Measurements from ENCODE around the gene CREB3L2.
A peak's percentile ranks its signal among the peaks of the same experiment; 100 is the strongest.

Gene CREB3L2

GRCh38 chr7:137850571-137850970 lies 151.3 kb downstream of the CREB3L2 start:
- Histone ChIP-seq H3K9me3 (ENCODE audit: control insufficient read depth in 2 of 2, low read length in 2 of 2) (no peaks in the 10 kb centered on the region), H3K27ac (ENCODE audit: low read depth in 2 of 2, low read length in 2 of 2) (no peak overlapping the region), H3K27me3 (ENCODE audit: control insufficient read depth in 2 of 2, insufficient read depth in 2 of 2, low read length in 2 of 2) (peaks cover 15 to 18% of the 10 kb centered on the region in 2 donors), H3K4me1 (ENCODE audit: control insufficient read depth in 2 of 2, insufficient read depth in 2 of 2, low read length in 2 of 2) (peaks cover 2 to 5% of the 10 kb centered on the region in 2 donors), H3K36me3 (ENCODE audit: control insufficient read depth in 2 of 2, insufficient read depth in 2 of 2, low read length in 2 of 2) (no peaks in the 10 kb centered on the region), H3K4me3 (ENCODE audit: low read length in 2 of 2) (no peak overlapping the region), H3K9ac (ENCODE audit: low read depth in 1 of 2, low read length in 2 of 2) (no peak overlapping the region)

- H3K27ac ChIP-seq (ENCODE audit: low read depth in 2 of 2, low read length in 2 of 2), result no peak overlapping the region
- no peaks in the 10 kb centered on the region for H3K36me3 ChIP-seq (ENCODE audit: control insufficient read depth in 2 of 2, insufficient read depth in 2 of 2, low read length in 2 of 2)
- no peak overlapping the region for H3K4me3 ChIP-seq (ENCODE audit: low read length in 2 of 2)
- peaks cover 27 to 37% of the 10 kb centered on the region in 2 donors for H3K27me3 ChIP-seq (ENCODE audit: control insufficient read depth in 2 of 2, insufficient read depth in 2 of 2, low read length in 2 of 2)
- peaks cover 2 to 5% of the 10 kb centered on the region in 2 donors for H3K4me1 ChIP-seq (ENCODE audit: control insufficient read depth in 2 of 2, insufficient read depth in 2 of 2, low read length in 2 of 2)
- no peak overlapping the region for H3K9ac ChIP-seq (ENCODE audit: low read depth in 1 of 2, low read length in 2 of 2)
- no peaks in the 10 kb centered on the region for H3K9me3 ChIP-seq (ENCODE audit: control insufficient read depth in 2 of 2, low read length in 2 of 2)
Measured at GRCh38 chr7:137848095-137848494, 153.8 kb downstream of the CREB3L2 start.

- Histone ChIP-seq H3K9ac (ENCODE audit: low read depth in 1 of 2, low read length in 2 of 2) (no peak overlapping the region), H3K4me1 (ENCODE audit: control insufficient read depth in 2 of 2, insufficient read depth in 2 of 2, low read length in 2 of 2) (peaks cover 2 to 5% of the 10 kb centered on the region in 2 donors), H3K36me3 (ENCODE audit: control insufficient read depth in 2 of 2, insufficient read depth in 2 of 2, low read length in 2 of 2) (no peaks in the 10 kb centered on the region), H3K9me3 (ENCODE audit: control insufficient read depth in 2 of 2, low read length in 2 of 2) (no peaks in the 10 kb centered on the region), H3K27ac (ENCODE audit: low read depth in 2 of 2, low read length in 2 of 2) (no peak overlapping the region), H3K4me3 (ENCODE audit: low read length in 2 of 2) (no peak overlapping the region), H3K27me3 (ENCODE audit: control insufficient read depth in 2 of 2, insufficient read depth in 2 of 2, low read length in 2 of 2) (peaks cover 28 to 37% of the 10 kb centered on the region in 2 donors)
Measured at GRCh38 chr7:137847568-137848050, 154.3 kb downstream of the CREB3L2 start.

GRCh38 chr7:137846827-137847567 lies 154.9 kb downstream of the CREB3L2 start, which contains the start of gene DGKI:
Gene DGKI (minus strand): TSS chr7:137846974.
- no peak within 1 kb of the TSS for H3K9ac ChIP-seq (ENCODE audit: low read depth in 1 of 2, low read length in 2 of 2)
- H3K36me3 ChIP-seq (ENCODE audit: control insufficient read depth in 2 of 2, insufficient read depth in 2 of 2, low read length in 2 of 2), result no peaks in the 10 kb centered on the region
- H3K4me1 ChIP-seq (ENCODE audit: control insufficient read depth in 2 of 2, insufficient read depth in 2 of 2, low read length in 2 of 2), result peaks cover 2 to 5% of the 10 kb centered on the region in 2 donors
- H3K27ac ChIP-seq (ENCODE audit: low read depth in 2 of 2, low read length in 2 of 2), result no peak within 1 kb of the TSS
- no peaks in the 10 kb centered on the region for H3K9me3 ChIP-seq (ENCODE audit: control insufficient read depth in 2 of 2, low read length in 2 of 2)
- peak within 1 kb of the TSS in 1 of 2 donors; percentile 3 for H3K4me3 ChIP-seq (ENCODE audit: low read length in 2 of 2)
- H3K27me3 ChIP-seq (ENCODE audit: control insufficient read depth in 2 of 2, insufficient read depth in 2 of 2, low read length in 2 of 2), result peaks cover 28 to 37% of the 10 kb centered on the region in 2 donors

- Histone ChIP-seq H3K9me3 (ENCODE audit: control insufficient read depth in 2 of 2, low read length in 2 of 2) (no peaks in the 10 kb centered on the region), H3K9ac (ENCODE audit: low read depth in 1 of 2, low read length in 2 of 2) (no peak overlapping the region), H3K4me1 (ENCODE audit: control insufficient read depth in 2 of 2, insufficient read depth in 2 of 2, low read length in 2 of 2) (peaks cover 2 to 5% of the 10 kb centered on the region in 2 donors), H3K27me3 (ENCODE audit: control insufficient read depth in 2 of 2, insufficient read depth in 2 of 2, low read length in 2 of 2) (peaks cover 28 to 37% of the 10 kb centered on the region in 2 donors), H3K36me3 (ENCODE audit: control insufficient read depth in 2 of 2, insufficient read depth in 2 of 2, low read length in 2 of 2) (no peaks in the 10 kb centered on the region), H3K27ac (ENCODE audit: low read depth in 2 of 2, low read length in 2 of 2) (no peak overlapping the region), H3K4me3 (ENCODE audit: low read length in 2 of 2) (peak overlapping the region in 1 of 2 donors; percentile 3)
Measured at GRCh38 chr7:137846549-137846826, 155.4 kb downstream of the CREB3L2 start.

GRCh38 chr7:137844677-137845425 lies 157.0 kb downstream of the CREB3L2 start:
- Histone ChIP-seq H3K27ac (ENCODE audit: low read depth in 2 of 2, low read length in 2 of 2) (no peak overlapping the region), H3K9ac (ENCODE audit: low read depth in 1 of 2, low read length in 2 of 2) (no peak overlapping the region), H3K27me3 (ENCODE audit: control insufficient read depth in 2 of 2, insufficient read depth in 2 of 2, low read length in 2 of 2) (peaks cover 29 to 37% of the 10 kb centered on the region in 2 donors), H3K4me3 (ENCODE audit: low read length in 2 of 2) (no peak overlapping the region), H3K4me1 (ENCODE audit: control insufficient read depth in 2 of 2, insufficient read depth in 2 of 2, low read length in 2 of 2) (peaks cover 2 to 5% of the 10 kb centered on the region in 2 donors), H3K9me3 (ENCODE audit: control insufficient read depth in 2 of 2, low read length in 2 of 2) (no peaks in the 10 kb centered on the region), H3K36me3 (ENCODE audit: control insufficient read depth in 2 of 2, insufficient read depth in 2 of 2, low read length in 2 of 2) (no peaks in the 10 kb centered on the region)

- no peak overlapping the region for H3K9ac ChIP-seq (ENCODE audit: low read depth in 1 of 2, low read length in 2 of 2)
- H3K4me3 ChIP-seq (ENCODE audit: low read length in 2 of 2), result no peak overlapping the region
- H3K4me1 ChIP-seq (ENCODE audit: control insufficient read depth in 2 of 2, insufficient read depth in 2 of 2, low read length in 2 of 2), result no peaks in the 10 kb centered on the region
- H3K9me3 ChIP-seq (ENCODE audit: control insufficient read depth in 2 of 2, low read length in 2 of 2), result no peaks in the 10 kb centered on the region
- H3K36me3 ChIP-seq (ENCODE audit: control insufficient read depth in 2 of 2, insufficient read depth in 2 of 2, low read length in 2 of 2), result no peaks in the 10 kb centered on the region
- no peak overlapping the region for H3K27ac ChIP-seq (ENCODE audit: low read depth in 2 of 2, low read length in 2 of 2)
- H3K27me3 ChIP-seq (ENCODE audit: control insufficient read depth in 2 of 2, insufficient read depth in 2 of 2, low read length in 2 of 2), result peaks cover 11 to 15% of the 10 kb centered on the region in 2 donors
Measured at GRCh38 chr7:137839903-137840779, 161.7 kb downstream of the CREB3L2 start.

- Histone ChIP-seq H3K9me3 (ENCODE audit: control insufficient read depth in 2 of 2, low read length in 2 of 2) (no peaks in the 10 kb centered on the region), H3K27me3 (ENCODE audit: control insufficient read depth in 2 of 2, insufficient read depth in 2 of 2, low read length in 2 of 2) (peaks cover 3 to 4% of the 10 kb centered on the region in 2 donors), H3K4me3 (ENCODE audit: low read length in 2 of 2) (no peak overlapping the region), H3K27ac (ENCODE audit: low read depth in 2 of 2, low read length in 2 of 2) (no peak overlapping the region), H3K4me1 (ENCODE audit: control insufficient read depth in 2 of 2, insufficient read depth in 2 of 2, low read length in 2 of 2) (no peaks in the 10 kb centered on the region), H3K9ac (ENCODE audit: low read depth in 1 of 2, low read length in 2 of 2) (no peak overlapping the region), H3K36me3 (ENCODE audit: control insufficient read depth in 2 of 2, insufficient read depth in 2 of 2, low read length in 2 of 2) (no peaks in the 10 kb centered on the region)
Measured at GRCh38 chr7:137838706-137839315, 163.1 kb downstream of the CREB3L2 start.

GRCh38 chr7:137836541-137836940 lies 165.3 kb downstream of the CREB3L2 start:
- H3K4me3 ChIP-seq (ENCODE audit: low read length in 2 of 2), result no peak overlapping the region
- no peak overlapping the region for H3K27ac ChIP-seq (ENCODE audit: low read depth in 2 of 2, low read length in 2 of 2)
- peaks cover 2 to 3% of the 10 kb centered on the region in 2 donors for H3K9me3 ChIP-seq (ENCODE audit: control insufficient read depth in 2 of 2, low read length in 2 of 2)
- no peaks in the 10 kb centered on the region for H3K36me3 ChIP-seq (ENCODE audit: control insufficient read depth in 2 of 2, insufficient read depth in 2 of 2, low read length in 2 of 2)
- H3K4me1 ChIP-seq (ENCODE audit: control insufficient read depth in 2 of 2, insufficient read depth in 2 of 2, low read length in 2 of 2), result no peaks in the 10 kb centered on the region
- H3K27me3 ChIP-seq (ENCODE audit: control insufficient read depth in 2 of 2, insufficient read depth in 2 of 2, low read length in 2 of 2), result peaks cover 0 to 2% of the 10 kb centered on the region in 2 donors
- no peak overlapping the region for H3K9ac ChIP-seq (ENCODE audit: low read depth in 1 of 2, low read length in 2 of 2)

Data from mucosa of rectum (tissue), 2 donors.